Measurements from ENCODE around the gene PARP4. TPM values are rescaled to one million over a fixed set of nuclear protein-coding genes. Genes with fewer than 3 reads are reported as not detected.
"Not testable (repeated sequence)": the region's sequence is repeated elsewhere in the genome, so short reads cannot be mapped to it uniquely, and the experiment has no call there.

The PARP4 gene
- total RNA-seq, 1 donor from 2014 or later = 25.6 TPM

GRCh38 chr13:24386816-24387708, 125.5 kb downstream of the PARP4 start:
- intact Hi-C loops (cut with micrococcal nuclease) = no loop called here
- DNase-seq = no peak
- no peak for ATAC-seq

GRCh38 chr13:24385902-24386301, 126.7 kb downstream of the PARP4 start:
- ATAC-seq = no peak

GRCh38 chr13:24384946-24385345, 127.6 kb downstream of the PARP4 start:
- intact Hi-C loops (cut with micrococcal nuclease); ATAC-seq; DNase-seq: not testable (repeated sequence)

More at GRCh38 chr13:24385902-24386301, 126.7 kb downstream of the PARP4 start:
- DNase-seq = no peak
- intact Hi-C loops (cut with micrococcal nuclease) = no loop called here

GRCh38 chr13:24384091-24384490, 128.5 kb downstream of the PARP4 start:
- DNase-seq; intact Hi-C loops (cut with micrococcal nuclease); ATAC-seq: not testable (repeated sequence)

GRCh38 chr13:24381541-24382265, 130.9 kb downstream of the PARP4 start:
- no peak for DNase-seq
- intact Hi-C loops (cut with micrococcal nuclease) = no loop called here
- ATAC-seq = no peak

GRCh38 chr13:24380881-24381280, 131.7 kb downstream of the PARP4 start:
- DNase-seq; ATAC-seq; intact Hi-C loops (cut with micrococcal nuclease): not testable (repeated sequence)

- intact Hi-C loops (cut with micrococcal nuclease); ATAC-seq; DNase-seq: not testable (repeated sequence)
These were observed 132.4 kb downstream of the PARP4 start for GRCh38 chr13:24380227-24380626.

GRCh38 chr13:24371273-24371672, 141.3 kb downstream of the PARP4 start:
- DNase-seq; intact Hi-C loops (cut with micrococcal nuclease); ATAC-seq: not testable (repeated sequence)

Other genes starting within 250 kb of the PARP4 start
- 3.9 TPM for gene C1QTNF9, start 203.2 kb downstream of the PARP4 start, total RNA-seq
- gene ATP12A, start 167.6 kb upstream of the PARP4 start, total RNA-seq = not detected